H9 (cell line): Measurements from ENCODE around the gene SYNE2. TPM values are rescaled to one million over a fixed set of nuclear protein-coding genes. Genes with fewer than 3 reads are reported as not detected.

Experiments
- DNase-seq: peaks from one replicate; pipeline ENCODE4 v3.0.0-alpha.2; 2017
- H2AFZ ChIP-seq: one replicate; pipeline ENCODE4 v1.6.1; 2013; ENCODE audit warnings: mild to moderate bottlenecking, low read length, control low read depth, moderate library complexity
- H2AK5ac ChIP-seq: 2 replicates; pipeline ENCODE4 v1.6.1; 2013; ENCODE audit warnings: low read length, control low read depth, mixed read lengths; ENCODE audit not compliant: insufficient read length
- H2BK120ac ChIP-seq: one replicate; pipeline ENCODE4 v1.6.1; 2013; ENCODE audit warnings: low read depth, mild to moderate bottlenecking, low read length, control low read depth, inconsistent platforms; ENCODE audit not compliant: poor library complexity, severe bottlenecking
- H2BK12ac ChIP-seq: 2 replicates; pipeline ENCODE4 v1.6.1; 2013; ENCODE audit warnings: low read length, control low read depth, mixed read lengths, low read depth; ENCODE audit not compliant: insufficient read length
- H2BK15ac ChIP-seq: 2 replicates; pipeline ENCODE4 v1.6.1; 2013; ENCODE audit warnings: low read depth, low read length, control low read depth
- H2BK20ac ChIP-seq: one replicate; pipeline ENCODE4 v1.6.1; 2013; ENCODE audit warnings: low read depth, mild to moderate bottlenecking, low read length, control low read depth, inconsistent platforms; ENCODE audit not compliant: poor library complexity, severe bottlenecking
- H2BK5ac ChIP-seq: 2 replicates; pipeline ENCODE4 v1.6.1; 2013; ENCODE audit warnings: low read length, control low read depth, mixed read lengths; ENCODE audit not compliant: insufficient read length
- H3K14ac ChIP-seq: 2 replicates; pipeline ENCODE4 v1.6.1; 2013; ENCODE audit warnings: low read length, control low read depth; ENCODE audit not compliant: insufficient read depth
- H3K18ac ChIP-seq: 2 replicates; pipeline ENCODE4 v1.6.1; 2013; ENCODE audit warnings: low read depth, mild to moderate bottlenecking, mixed read lengths, low read length, control low read depth; ENCODE audit not compliant: insufficient read length
- H3K23ac ChIP-seq: 2 replicates; pipeline ENCODE4 v1.6.1; 2013; ENCODE audit warnings: low read length, control low read depth, mixed read lengths, low read depth; ENCODE audit not compliant: insufficient read length
- H3K23me2 ChIP-seq: 2 replicates; pipeline ENCODE4 v1.6.1; 2013; ENCODE audit warnings: low read depth, mild to moderate bottlenecking, mixed read lengths, low read length, control low read depth; ENCODE audit not compliant: insufficient read length, poor library complexity, severe bottlenecking
- H3K27ac ChIP-seq: 2 replicates; pipeline ENCODE4 v1.5.1; 2013; ENCODE audit warnings: low read length, control low read depth, mixed read lengths, low read depth; ENCODE audit not compliant: insufficient read length
- H3K27me3 ChIP-seq: 2 replicates; pipeline ENCODE4 v1.6.1; 2013; ENCODE audit warnings: low read length, control low read depth, inconsistent platforms; ENCODE audit not compliant: insufficient read depth
- H3K4ac ChIP-seq: 2 replicates; pipeline ENCODE4 v1.6.1; 2013; ENCODE audit warnings: low read depth, mild to moderate bottlenecking, control low read depth, inconsistent platforms, low read length, moderate library complexity
- H3K4me1 ChIP-seq: 2 replicates; pipeline ENCODE4 v1.6.1; 2013; ENCODE audit warnings: low read length, control low read depth, inconsistent platforms; ENCODE audit not compliant: insufficient read depth
- H3K4me2 ChIP-seq: 2 replicates; pipeline ENCODE4 v1.6.1; 2013; ENCODE audit warnings: low read length, control low read depth, mixed read lengths; ENCODE audit not compliant: insufficient read length, insufficient read depth
- H3K56ac ChIP-seq: 2 replicates; pipeline ENCODE4 v1.6.1; 2013; ENCODE audit warnings: low read depth, mild to moderate bottlenecking, mixed read lengths, low read length, control low read depth; ENCODE audit not compliant: insufficient read length
- H3K79me1 ChIP-seq: 2 replicates; pipeline ENCODE4 v1.6.1; 2013; ENCODE audit warnings: low read depth, mild to moderate bottlenecking, moderate library complexity, low read length, control low read depth, inconsistent platforms; ENCODE audit not compliant: insufficient read depth, poor library complexity, severe bottlenecking
- H3K79me2 ChIP-seq: 2 replicates; pipeline ENCODE4 v1.6.1; 2013; ENCODE audit warnings: low read length, control low read depth, inconsistent platforms; ENCODE audit not compliant: insufficient read depth
- H3K9ac ChIP-seq: 2 replicates; pipeline ENCODE4 v1.6.1; 2013; ENCODE audit warnings: low read length, control low read depth, mixed read lengths; ENCODE audit not compliant: insufficient read length; ENCODE audit errors: extremely low read depth
- H3K9me3 ChIP-seq: one replicate; pipeline ENCODE4 v1.6.1; 2013; ENCODE audit warnings: low read depth, low read length, inconsistent platforms; ENCODE audit not compliant: control insufficient read depth
- H3T11ph ChIP-seq: one replicate; pipeline ENCODE4 v1.6.1; 2013; ENCODE audit warnings: mild to moderate bottlenecking, low read length, control low read depth, inconsistent platforms
- H4K20me1 ChIP-seq: one replicate; pipeline ENCODE4 v1.6.1; 2013; ENCODE audit not compliant: control insufficient read depth, insufficient read length, insufficient read depth
- H4K5ac ChIP-seq: 2 replicates; pipeline ENCODE4 v1.6.1; 2013; ENCODE audit warnings: low read depth, mild to moderate bottlenecking, mixed read lengths, low read length, control low read depth; ENCODE audit not compliant: insufficient read length
- H4K8ac ChIP-seq: replicated peaks from 2 replicates; pipeline ENCODE4 v1.6.1; 2013; ENCODE audit warnings: low read length, control low read depth, mixed read lengths, low read depth; ENCODE audit not compliant: insufficient read length
- H4K91ac ChIP-seq: 2 replicates; pipeline ENCODE4 v1.6.1; 2013; ENCODE audit warnings: low read depth, mild to moderate bottlenecking, moderate library complexity, mixed read lengths, low read length, control low read depth; ENCODE audit not compliant: insufficient read length
- H3K27ac Mint-ChIP-seq, 3 experiments: 2 replicates in 2 of 3; 3 replicates in 1 of 3; pipeline ENCODE4 v1.8.0; 2020 to 2021; ENCODE audit warnings: mixed read lengths in 3 of 3, mild to moderate bottlenecking in 1 of 3, moderate library complexity in 1 of 3
- H3K27me3 Mint-ChIP-seq: 2 replicates; pipeline ENCODE4 v1.8.0; 2021; ENCODE audit warnings: low read depth, mild to moderate bottlenecking, moderate library complexity, mixed read lengths
- H3K36me3 Mint-ChIP-seq, 3 experiments: 2 replicates in 2 of 3; 3 replicates in 1 of 3; pipeline ENCODE4 v1.8.0; 2020 to 2021; ENCODE audit warnings: low read depth in 3 of 3, mixed read lengths in 3 of 3; ENCODE audit not compliant: insufficient read depth in 1 of 3
- H3K4me1 Mint-ChIP-seq, 2 experiments: 2 replicates each; pipeline ENCODE4 v1.8.0; 2020; ENCODE audit warnings: mixed read lengths in 2 of 2
- H3K4me3 Mint-ChIP-seq, 2 experiments: 2 replicates in 1 of 2; 3 replicates in 1 of 2; pipeline ENCODE4 v1.8.0; 2020 to 2021; ENCODE audit warnings: mild to moderate bottlenecking in 2 of 2, mixed read lengths in 2 of 2, moderate library complexity in 1 of 2
- H3K9me3 Mint-ChIP-seq, 2 experiments: 2 replicates in 1 of 2; 3 replicates in 1 of 2; pipeline ENCODE4 v1.8.0; 2020; ENCODE audit warnings: mild to moderate bottlenecking in 2 of 2, mixed read lengths in 2 of 2, moderate library complexity in 1 of 2
- CTCF ChIP-seq: fragments of 200-600 bp; sonication (generic); conservative IDR thresholded peaks from 3 replicates; pipeline ENCODE4 v1.8.0; 2021; ENCODE audit warnings: antibody characterized with exemption, mild to moderate bottlenecking
- WGBS: extraction: QIAGEN DNeasy Blood & Tissue Kit; methylation state at CpG from one replicate; pipeline ENCODE4 v1.1.7; 2013; ENCODE audit warnings: missing lambda C conversion rate, low lambda C conversion rate, mixed read lengths; ENCODE audit not compliant: insufficient read length; ENCODE audit errors: extremely low coverage; 5-methylcytosine and 5-hydroxymethylcytosine counted together
- total RNA-seq: library from RNA; stranded (reverse); gene quantifications from 2 replicates; pipeline ENCODE4 v1.2.1, GENCODE V29; 2021

SYNE2 gene
- total RNA-seq, 1 experiment from 2014 or later, result 43.3 TPM

GRCh38 chr14:64081174-64081746 lies 228.5 kb downstream of the SYNE2 start:
- no peak overlapping the region for H2AK5ac ChIP-seq
- H2AFZ ChIP-seq, result no peak overlapping the region
- H3K56ac ChIP-seq, result no peak overlapping the region
- Mint-ChIP-seq H3K36me3 (peaks cover 12 to 34% (median 17%) of the 10 kb centered on the region in 3 experiments; a peak in 6 of 7 replicates), H3K9me3 (no peaks in the 10 kb centered on the region), H3K27me3 (no peaks in the 10 kb centered on the region), H3K27ac (no peak overlapping the region), H3K4me3 (no peak overlapping the region), H3K4me1 (no peaks in the 10 kb centered on the region)
- H3K4ac ChIP-seq, result no peak overlapping the region
- WGBS, result no CpG with 5 or more reads among the region's 3 CpGs
- no peak overlapping the region for H2BK5ac ChIP-seq
- H3K23ac ChIP-seq, result no peak overlapping the region
- no peaks in the 10 kb centered on the region for H4K20me1 ChIP-seq
- H3T11ph ChIP-seq, result no peak overlapping the region
- H3K27ac ChIP-seq, result no peak overlapping the region
- no peak overlapping the region for H3K4me2 ChIP-seq
- no peaks in the 10 kb centered on the region for H3K79me2 ChIP-seq
- no peaks in the 10 kb centered on the region for H3K4me1 ChIP-seq
- no peak overlapping the region for H4K8ac ChIP-seq
- TF ChIP-seq CTCF, result no peak
- no peak overlapping the region for H2BK120ac ChIP-seq
- H3K9me3 ChIP-seq, result no peaks in the 10 kb centered on the region
- no peak overlapping the region for H4K91ac ChIP-seq
- no peak overlapping the region for H3K18ac ChIP-seq
- DNase-seq, result no peak
- no peaks in the 10 kb centered on the region for H3K27me3 ChIP-seq
- H3K79me1 ChIP-seq, result no peaks in the 10 kb centered on the region
- no peak overlapping the region for H2BK20ac ChIP-seq
- H3K14ac ChIP-seq, result no peak overlapping the region
- H3K9ac ChIP-seq, result no peak overlapping the region
- no peak overlapping the region for H2BK15ac ChIP-seq
- H4K5ac ChIP-seq, result no peak overlapping the region
- no peak overlapping the region for H2BK12ac ChIP-seq
- no peaks in the 10 kb centered on the region for H3K23me2 ChIP-seq
